GM21515 (cell line): ENCODE data around the gene MEF2B.
"Not testable (repeated sequence)": the region's sequence is repeated elsewhere in the genome, so short reads cannot be mapped to it uniquely, and the experiment has no call there.

ENCODE experiments used
- ATAC-seq: cut with Tn5 transposase; IDR thresholded peaks from one replicate; pipeline ENCODE4 v1.9.1; 2021; ENCODE audit not compliant: unreplicated experiment

Gene MEF2B

GRCh38 chr19:19193926-19194325 lies 23.9 kb upstream of the MEF2B start:
- ATAC-seq = no peak

DNA sequence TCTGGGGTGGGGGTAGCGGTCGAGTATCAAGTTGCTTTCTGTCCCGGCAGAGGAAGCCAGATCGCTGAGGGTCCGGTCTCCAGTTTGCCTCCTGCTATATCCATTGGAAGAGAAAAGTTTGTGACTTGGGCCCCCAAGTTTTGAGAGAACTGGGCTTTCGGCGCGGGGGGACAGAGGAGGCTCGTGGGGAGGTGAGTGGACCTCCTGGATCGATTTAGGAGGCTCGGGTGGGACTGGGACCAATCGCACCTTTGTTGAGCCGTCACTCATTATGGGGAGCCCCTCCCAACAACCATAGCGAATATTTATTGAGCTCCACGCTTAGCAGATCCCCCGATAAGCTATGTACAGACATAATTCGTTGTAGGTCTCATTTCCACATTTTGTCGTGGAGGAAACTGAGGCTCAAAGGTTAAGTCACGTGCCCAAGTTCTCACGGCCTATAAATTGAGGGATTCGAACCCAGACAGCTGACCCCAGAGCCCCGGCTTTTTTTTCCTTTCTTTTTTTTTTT lies 22.9 kb upstream of the MEF2B start:
- no peak for ATAC-seq

- peak; percentile 72 for ATAC-seq
Measured at GRCh38 chr19:19192078-19192882, 22.2 kb upstream of the MEF2B start, which contains the start of the genes BORCS8 and RFXANK. Gene BORCS8 (minus strand): TSS chr19:19192152. CDS start chr19:19192117, 35 bp downstream. Gene RFXANK (plus strand): TSS chr19:19192258. CDS start chr19:19193947, 1,689 bp downstream.

- no peak for ATAC-seq
Measured at GRCh38 chr19:19191768-19192077, 21.7 kb upstream of the MEF2B start.

- no peak for ATAC-seq
Measured at GRCh38 chr19:19186742-19187141, 16.7 kb upstream of the MEF2B start.

GRCh38 chr19:19185853-19186740 lies 16.0 kb upstream of the MEF2B start:
- ATAC-seq = no peak

GRCh38 chr19:19181488-19181998 lies 11.5 kb upstream of the MEF2B start:
- no peak for ATAC-seq

DNA sequence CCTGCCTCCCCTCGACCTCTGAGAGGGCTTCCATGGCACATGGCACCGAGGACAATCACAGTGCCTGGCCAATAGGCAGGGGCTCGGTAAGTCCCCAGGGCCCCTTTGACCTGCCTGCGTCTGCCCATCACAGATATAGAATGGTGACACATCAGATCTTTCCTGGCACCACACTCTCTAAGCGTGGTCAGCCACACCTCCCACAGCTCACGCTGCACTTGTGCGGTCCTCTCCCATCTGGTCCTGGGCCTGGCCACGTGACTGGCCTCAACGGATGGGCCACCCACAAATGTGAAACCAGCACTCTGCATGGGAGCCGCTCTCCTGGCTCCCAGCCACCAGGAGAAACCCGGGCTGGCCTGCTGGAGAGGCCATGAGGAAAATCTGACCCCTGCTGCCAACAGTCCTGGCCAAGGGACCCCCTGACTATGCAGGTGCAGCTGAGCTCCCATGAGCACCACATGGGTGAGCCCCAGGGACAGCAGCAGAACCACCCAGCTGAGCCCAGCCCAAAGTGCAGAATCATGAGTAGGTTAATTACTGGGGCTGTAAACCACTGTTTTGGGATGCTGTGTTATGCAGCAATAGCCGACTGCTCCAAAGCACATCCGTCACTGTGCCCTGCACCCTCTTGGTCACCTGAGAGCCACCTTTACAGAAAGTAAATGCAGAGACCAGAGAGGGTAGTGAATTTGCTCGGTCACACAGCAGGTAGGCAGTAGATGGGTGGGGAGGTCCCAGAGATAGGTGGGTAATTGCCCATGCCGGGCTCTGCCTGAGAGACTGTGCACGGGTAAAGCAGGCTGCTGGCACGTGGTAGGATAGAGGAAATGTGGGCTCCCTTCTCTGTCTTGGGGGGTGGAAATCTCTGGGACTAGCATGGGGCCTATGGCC lies 9.7 kb upstream of the MEF2B start:
- ATAC-seq = no peak

DNA sequence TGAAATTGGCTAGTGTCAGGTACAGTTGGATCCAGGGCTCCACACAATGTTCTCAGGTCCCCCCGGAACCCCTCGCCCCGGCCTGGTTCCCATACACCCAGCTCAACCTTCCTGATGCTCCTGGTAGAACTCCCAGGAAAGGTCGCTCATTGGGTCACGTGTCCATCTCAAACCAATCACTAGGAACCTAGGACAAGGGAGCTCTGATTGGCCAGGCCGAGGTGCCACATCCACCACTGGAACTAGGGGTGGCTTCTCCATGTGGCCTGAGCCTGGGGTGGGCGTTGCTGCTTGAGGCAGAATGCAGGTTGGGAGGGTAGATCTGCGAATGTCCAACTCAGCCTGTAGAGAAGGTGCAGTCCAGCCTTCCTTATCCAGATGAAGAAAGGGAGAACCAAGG lies 6.9 kb upstream of the MEF2B start:
- ATAC-seq = no peak

DNA sequence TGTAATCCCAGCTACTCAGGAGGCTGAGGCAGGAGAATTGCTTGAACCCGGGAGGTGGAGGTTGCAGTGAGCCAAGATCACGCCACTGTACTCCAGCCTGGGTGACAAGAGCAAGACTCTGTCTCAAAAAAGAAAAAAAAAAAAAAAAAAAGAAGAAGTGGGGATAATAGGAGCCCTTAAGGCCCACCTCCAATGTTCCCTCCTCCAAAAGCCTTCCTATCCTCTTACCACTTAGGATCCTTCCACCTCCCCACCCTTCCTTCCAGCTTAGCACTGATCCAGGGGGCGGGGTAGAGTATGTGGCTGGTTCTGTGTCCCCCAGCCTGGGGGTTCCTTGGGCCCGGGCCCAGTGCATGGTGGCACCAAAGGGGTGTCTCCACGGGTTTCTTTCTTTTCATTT lies 3.2 kb upstream of the MEF2B start:
- not testable (repeated sequence) for ATAC-seq

- ATAC-seq = no peak
Measured at GRCh38 chr19:19171821-19172532, 1.9 kb upstream of the MEF2B start.

DNA sequence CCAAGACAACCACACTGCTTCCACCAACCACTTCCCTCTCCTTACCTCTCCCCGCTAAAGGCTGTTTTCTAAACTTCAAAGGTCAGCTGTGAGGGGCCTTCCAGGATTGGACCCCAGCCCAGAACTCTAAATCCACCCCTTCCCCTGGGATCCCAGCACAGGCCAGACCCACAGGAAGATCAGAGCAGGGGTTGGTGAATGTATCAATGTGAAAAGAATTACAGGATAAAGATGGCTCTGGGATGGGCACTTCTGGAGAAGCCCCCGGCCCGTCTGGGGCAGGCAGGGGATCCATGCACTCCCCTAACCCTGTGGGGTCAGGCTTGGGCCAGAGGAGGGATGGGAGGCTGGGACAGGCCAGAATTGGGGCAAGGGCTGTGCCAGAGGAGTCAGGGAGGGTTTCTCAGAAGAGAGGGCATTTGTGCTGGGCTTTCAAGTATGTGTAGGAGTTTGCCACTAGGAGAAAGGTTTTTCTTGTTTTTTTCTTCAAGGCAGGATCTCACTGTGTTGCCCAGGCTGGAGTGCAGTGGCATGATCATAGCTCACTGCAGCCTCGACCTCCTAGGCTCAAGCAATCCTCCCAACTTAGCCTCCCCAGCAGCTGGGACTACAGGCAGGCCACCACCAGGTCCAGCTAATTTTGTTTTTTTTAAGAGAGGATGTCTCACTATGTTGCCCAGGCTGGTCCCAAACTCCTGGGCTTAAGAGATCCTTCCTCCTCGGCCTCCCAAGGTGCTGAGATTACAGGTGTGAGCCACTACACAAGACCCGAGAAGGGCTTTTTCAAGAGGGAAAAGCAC lies 1.0 kb upstream of the MEF2B start:
- ATAC-seq = no peak

- ATAC-seq = peak; percentile 2
Measured at GRCh38 chr19:19169236-19170052, 619 bp downstream of the MEF2B start.

GRCh38 chr19:19167612-19168011 lies 2.5 kb downstream of the MEF2B start:
- no peak for ATAC-seq

GRCh38 chr19:19165396-19165795 lies 4.7 kb downstream of the MEF2B start:
- no peak for ATAC-seq

GRCh38 chr19:19162495-19162894 lies 7.6 kb downstream of the MEF2B start:
- no peak for ATAC-seq

- no peak for ATAC-seq
Measured at GRCh38 chr19:19160461-19161035, 9.5 kb downstream of the MEF2B start.

- no peak for ATAC-seq
Measured at GRCh38 chr19:19159534-19159933, 10.5 kb downstream of the MEF2B start.
